Lung (tissue), 12 donors: ENCODE results near the gene TMEM186. TPM values are rescaled to one million over a fixed set of nuclear protein-coding genes. Genes with fewer than 3 reads are reported as not detected.
"Not testable (repeated sequence)": the region's sequence is repeated elsewhere in the genome, so short reads cannot be mapped to it uniquely, and the experiment has no call there.

Experiments used
- ATAC-seq: fragments of 200-7000 bp; cut with Tn5 transposase; one replicate; pipeline ENCODE4 v1.9.1; 2020; ENCODE audit warnings: moderate number of reproducible peaks; ENCODE audit not compliant: insufficient read depth, low FRiP score
- DNase-seq, 3 donors: peaks; one replicate each; pipeline ENCODE4 v3.0.0-alpha.2; 2013 to 2017
- H3K27ac ChIP-seq, 2 donors: one replicate each; pipeline ENCODE4 v1.5.1; 2013; ENCODE audit warnings: mild to moderate bottlenecking in 2 of 2, moderate library complexity in 2 of 2, control low read depth in 1 of 2, inconsistent platforms in 1 of 2, low read depth in 1 of 2, low read length in 1 of 2
- H3K27me3 ChIP-seq, 3 donors: one replicate each; pipeline ENCODE4 v1.5.1; 2013; ENCODE audit warnings: low read length in 2 of 3; ENCODE audit not compliant: control insufficient read depth in 3 of 3, insufficient read depth in 3 of 3
- H3K36me3 ChIP-seq, 4 donors: one replicate each; pipeline ENCODE4 v1.5.1; 2013; ENCODE audit warnings: low read length in 4 of 4, mild to moderate bottlenecking in 1 of 4, moderate library complexity in 1 of 4; ENCODE audit not compliant: control insufficient read depth in 4 of 4, insufficient read depth in 4 of 4
- H3K4me1 ChIP-seq, 5 donors: one replicate each; pipeline ENCODE4 v1.5.1; 2013; ENCODE audit warnings: low read length in 5 of 5, mild to moderate bottlenecking in 2 of 5, moderate library complexity in 1 of 5; ENCODE audit not compliant: control insufficient read depth in 5 of 5, insufficient read depth in 5 of 5
- H3K4me3 ChIP-seq: one replicate; pipeline ENCODE4 v1.5.1; 2013; ENCODE audit warnings: mild to moderate bottlenecking, control low read depth, moderate library complexity
- H3K9ac ChIP-seq, 2 donors: one replicate each; pipeline ENCODE4 v1.5.1; 2013; ENCODE audit warnings: low read length in 2 of 2, control low read depth in 1 of 2; ENCODE audit not compliant: insufficient read depth in 1 of 2
- H3K9me3 ChIP-seq, 4 donors: one replicate each; pipeline ENCODE4 v1.5.1; 2013; ENCODE audit warnings: low read length in 3 of 4, mild to moderate bottlenecking in 1 of 4, moderate library complexity in 1 of 4; ENCODE audit not compliant: control insufficient read depth in 4 of 4, insufficient read depth in 3 of 4
- CTCF ChIP-seq: IDR thresholded peaks from 2 replicates; pipeline ENCODE4 v1.5.1; 2012; ENCODE audit warnings: mild to moderate bottlenecking; ENCODE audit errors: control extremely low read depth, extremely low read depth
- WGBS, 2 donors: extraction: QIAGEN DNeasy Blood & Tissue Kit; methylation state at CpG; one replicate each; pipeline ENCODE4 v1.1.7; 2013; 5-methylcytosine and 5-hydroxymethylcytosine counted together
- polyA plus RNA-seq, 2 donors: library from polyadenylated mRNA; stranded (reverse); fragments of 200-250 nt; gene quantifications; one replicate each; pipeline ENCODE4 v1.2.1, GENCODE V29; 2013
- total RNA-seq, 2 donors: library from RNA; depleted of rRNA in 1 of 2; stranded (reverse); fragments of >200 nt in 1 of 2; gene quantifications; one replicate each; pipeline ENCODE4 v1.2.1, GENCODE V29; 2014 to 2021
- donor health status: control.
- donor health status: control.
- donor health status: Bipolar disorder and iron deficiency.
- donor health status: healthy.
- donor health status: DM: yes; HTN: yes; CAD: no.

Gene TMEM186
- total and polyA plus RNA-seq, 4 donors: 6.5 to 10.7 (median 8.2) TPM

DNA sequence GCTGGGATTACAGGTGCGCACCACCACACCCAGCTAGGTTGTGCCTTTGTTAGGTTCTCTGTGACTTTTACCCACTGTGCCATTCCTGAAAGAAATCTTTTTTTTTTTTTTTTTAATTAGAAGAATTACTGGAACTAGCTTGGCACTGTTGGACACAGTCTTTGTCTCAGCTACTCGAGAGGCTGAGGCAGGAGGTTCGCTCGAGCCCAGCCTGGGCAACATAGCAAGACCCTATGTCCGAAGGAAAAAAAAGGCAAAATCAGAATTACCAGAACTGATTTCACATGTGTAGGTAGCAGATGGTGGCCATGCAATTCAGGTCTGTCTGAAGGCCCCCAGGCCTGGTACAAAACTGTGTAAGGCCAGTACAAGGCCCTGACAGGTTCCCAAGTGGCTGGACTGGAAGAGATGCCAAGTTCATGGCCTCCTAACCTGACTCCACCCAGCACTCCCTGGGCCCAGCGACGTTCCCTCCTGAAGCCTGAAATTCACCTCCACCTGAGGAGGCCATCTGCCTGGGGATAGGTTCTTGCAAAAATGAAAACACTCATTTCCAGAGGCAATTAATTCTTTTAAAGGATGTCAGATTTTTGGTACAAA, 48.4 kb upstream of the TMEM186 start:
- Histone ChIP-seq H3K27ac (no peak overlapping the region), H3K4me3 (no peak overlapping the region), H3K27me3 (no peaks in the 10 kb centered on the region), H3K9me3 (no peaks in the 10 kb centered on the region), H3K9ac (no peak overlapping the region), H3K36me3 (peaks cover 5 to 25% (median 9%) of the 10 kb centered on the region in 4 donors), H3K4me1 (peaks cover 0 to 11% (median 0%) of the 10 kb centered on the region in 5 donors)
- DNase-seq (no peak), ATAC-seq (no peak)
- WGBS, 2 donors: 90 to 94% methylated on average over 7 of the region's 7 CpGs
- no peak for TF ChIP-seq CTCF

DNA sequence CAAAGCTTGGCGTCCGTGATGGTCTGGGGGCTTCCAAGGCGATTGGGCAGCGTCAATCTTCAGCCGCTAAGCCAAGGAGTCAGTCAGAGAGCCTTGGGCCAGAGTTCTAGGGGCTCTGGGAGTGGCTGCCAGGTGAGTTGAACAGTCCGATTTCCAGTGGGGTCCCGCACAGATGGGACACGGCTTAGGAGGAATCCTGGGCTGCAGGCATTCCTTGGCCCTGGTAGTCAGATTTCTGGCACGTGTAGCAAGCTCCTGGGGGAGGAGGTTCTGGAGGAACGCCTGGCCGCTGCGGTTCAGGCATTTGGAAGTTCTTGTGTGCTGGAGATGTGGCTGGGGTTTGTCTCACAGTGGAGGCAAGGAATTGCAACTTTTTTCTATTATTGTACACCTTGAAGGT, 45.9 kb upstream of the TMEM186 start:
- not testable (repeated sequence) for H3K27me3 ChIP-seq, H3K4me3 ChIP-seq, DNase-seq, H3K27ac ChIP-seq, H3K4me1 ChIP-seq, ATAC-seq, H3K9ac ChIP-seq, H3K9me3 ChIP-seq, H3K36me3 ChIP-seq
- 74 to 81% methylated on average over 12 of the region's 12 CpGs for WGBS, 2 donors

- not testable (repeated sequence) for H3K27ac ChIP-seq
- 50 to 59% methylated on average over 4 of the region's 4 CpGs for WGBS, 2 donors
Observed at GRCh38 chr16:8842016-8842415, 44.6 kb upstream of the TMEM186 start.

DNA sequence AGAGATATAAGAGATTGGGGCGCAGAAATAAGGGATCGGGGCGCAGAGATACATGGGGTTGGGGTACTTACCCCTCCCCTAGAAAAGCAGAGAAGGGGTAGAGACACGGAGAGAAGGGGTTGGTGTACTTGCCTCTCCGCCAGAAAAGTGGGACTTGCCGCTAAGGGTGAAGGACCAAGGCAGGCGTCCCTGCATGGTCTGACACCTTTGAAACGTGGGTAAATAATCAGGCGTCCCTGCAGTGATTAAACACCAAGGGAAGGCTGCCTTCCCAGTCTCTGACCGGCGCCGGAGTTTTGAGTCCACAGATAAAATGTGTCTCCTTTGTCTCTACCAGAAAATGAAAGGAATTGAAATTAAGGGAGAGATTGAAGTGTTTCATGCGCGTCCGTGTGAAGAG, 40.2 kb upstream of the TMEM186 start:
- not testable (repeated sequence) for ATAC-seq, DNase-seq, H3K27me3 ChIP-seq, H3K4me3 ChIP-seq, H3K27ac ChIP-seq, H3K36me3 ChIP-seq, H3K4me1 ChIP-seq, H3K9ac ChIP-seq, H3K9me3 ChIP-seq
- 77 to 80% methylated on average over 15 of the region's 15 CpGs for WGBS, 2 donors

More at GRCh38 chr16:8842016-8842415, 44.6 kb upstream of the TMEM186 start:
- DNase-seq, H3K4me1 ChIP-seq, H3K27me3 ChIP-seq, H3K9ac ChIP-seq, H3K4me3 ChIP-seq, H3K36me3 ChIP-seq, ATAC-seq, H3K9me3 ChIP-seq: not testable (repeated sequence)

- WGBS, 2 donors: 80 to 96% methylated on average over 7 of the region's 7 CpGs
- ATAC-seq, H3K36me3 ChIP-seq, H3K9me3 ChIP-seq, DNase-seq, H3K4me3 ChIP-seq, H3K27me3 ChIP-seq, H3K4me1 ChIP-seq, H3K9ac ChIP-seq, H3K27ac ChIP-seq: not testable (repeated sequence)
Observed at GRCh38 chr16:8836797-8837196, 39.4 kb upstream of the TMEM186 start.
